RWPE1 (cell line): Measurements from ENCODE around the gene OTUB1.
A peak's percentile ranks its signal among the peaks of the same experiment; 100 is the strongest.

Experiments used
- CTCF ChIA-PET: fragments of 350-600 bp; sonication (Branson Sonifier 250); formaldehyde crosslinking; extraction: SDS; loops from one replicate; lab custom pipeline; 2021; lab: Yijun Ruan, JAX
- POLR2A ChIA-PET: fragments of 400-600 bp; formaldehyde crosslinking; extraction: SDS; loops from one replicate; lab custom pipeline; 2020; ENCODE audit warnings: antibody characterized with exemption; ENCODE audit not compliant: low non-redundant PET; lab: Yijun Ruan, JAX
- DNase-seq: peaks from one replicate; pipeline ENCODE4 v3.0.0; 2012; ENCODE audit warnings: low spot score
- H3K27ac ChIP-seq: fragments of 450-650 bp; 2 replicates; pipeline ENCODE4 v1.5.1; 2017
- TF ChIP-seq, protein P1 (sequence below): fragments of 450-650 bp; conservative IDR thresholded peaks from 2 replicates; pipeline ENCODE4 v1.5.1; 2017; ENCODE audit warnings: low read depth, mild to moderate bottlenecking

OTUB1 gene

DNA sequence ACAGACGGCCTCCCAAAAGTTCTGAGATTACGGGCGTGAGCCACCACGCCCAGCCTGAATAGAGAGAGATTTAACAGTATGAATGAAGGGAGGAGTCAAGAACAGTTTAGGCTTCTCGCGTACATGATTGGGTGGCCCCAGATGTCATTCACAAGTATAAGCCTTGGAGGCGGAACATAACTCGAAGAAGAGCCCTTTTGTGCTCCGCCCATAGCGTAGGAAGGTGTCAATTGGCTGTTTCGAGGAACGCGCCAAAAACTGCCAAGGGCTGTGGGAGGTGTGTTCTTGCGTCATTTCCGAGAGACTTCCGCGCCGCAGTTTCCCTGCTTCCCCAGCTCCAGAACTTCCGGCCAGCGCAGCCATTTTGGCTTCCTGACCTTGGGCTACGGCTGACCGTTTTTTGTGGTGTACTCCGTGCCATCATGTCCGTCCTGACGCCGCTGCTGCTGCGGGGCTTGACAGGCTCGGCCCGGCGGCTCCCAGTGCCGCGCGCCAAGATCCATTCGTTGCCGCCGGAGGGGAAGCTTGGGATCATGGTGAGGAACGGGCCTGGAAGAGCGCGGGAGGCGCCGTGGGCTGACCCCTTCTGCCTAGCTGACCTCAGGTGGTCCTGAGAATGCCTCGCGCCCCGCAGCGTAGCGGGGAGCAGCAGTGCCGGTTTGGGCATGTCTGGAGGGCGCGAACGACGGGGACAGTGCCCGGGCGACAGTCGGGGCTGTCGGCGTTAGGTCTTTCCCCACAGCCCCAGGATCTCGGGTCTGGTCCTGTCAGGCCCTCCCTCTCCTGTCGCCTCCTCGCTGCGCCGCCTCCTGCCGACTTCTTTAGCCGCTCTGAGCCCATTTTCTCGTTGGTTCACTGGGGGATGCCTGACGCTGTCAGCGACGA is 11.7 kb upstream of the OTUB1 start, which contains the start of gene COX8A:
TSS of gene COX8A (plus strand) at position 362 of the 885 bp plus-strand sequence. CDS start at position 423, 61 bp downstream.
- TF ChIP-seq, protein P1, sequence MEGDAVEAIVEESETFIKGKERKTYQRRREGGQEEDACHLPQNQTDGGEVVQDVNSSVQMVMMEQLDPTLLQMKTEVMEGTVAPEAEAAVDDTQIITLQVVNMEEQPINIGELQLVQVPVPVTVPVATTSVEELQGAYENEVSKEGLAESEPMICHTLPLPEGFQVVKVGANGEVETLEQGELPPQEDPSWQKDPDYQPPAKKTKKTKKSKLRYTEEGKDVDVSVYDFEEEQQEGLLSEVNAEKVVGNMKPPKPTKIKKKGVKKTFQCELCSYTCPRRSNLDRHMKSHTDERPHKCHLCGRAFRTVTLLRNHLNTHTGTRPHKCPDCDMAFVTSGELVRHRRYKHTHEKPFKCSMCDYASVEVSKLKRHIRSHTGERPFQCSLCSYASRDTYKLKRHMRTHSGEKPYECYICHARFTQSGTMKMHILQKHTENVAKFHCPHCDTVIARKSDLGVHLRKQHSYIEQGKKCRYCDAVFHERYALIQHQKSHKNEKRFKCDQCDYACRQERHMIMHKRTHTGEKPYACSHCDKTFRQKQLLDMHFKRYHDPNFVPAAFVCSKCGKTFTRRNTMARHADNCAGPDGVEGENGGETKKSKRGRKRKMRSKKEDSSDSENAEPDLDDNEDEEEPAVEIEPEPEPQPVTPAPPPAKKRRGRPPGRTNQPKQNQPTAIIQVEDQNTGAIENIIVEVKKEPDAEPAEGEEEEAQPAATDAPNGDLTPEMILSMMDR, result no peak
- CTCF ChIA-PET, result interaction anchor here (0.8 kb wide), 1 partner anchor 138 kb away, joined by 3 read pairs; no protein-coding TSS in a partner anchor
- peak; percentile 99 for DNase-seq
- peak within 1 kb of the TSS; percentile 94 for H3K27ac ChIP-seq
- POLR2A ChIA-PET, result no interaction called here

DNA sequence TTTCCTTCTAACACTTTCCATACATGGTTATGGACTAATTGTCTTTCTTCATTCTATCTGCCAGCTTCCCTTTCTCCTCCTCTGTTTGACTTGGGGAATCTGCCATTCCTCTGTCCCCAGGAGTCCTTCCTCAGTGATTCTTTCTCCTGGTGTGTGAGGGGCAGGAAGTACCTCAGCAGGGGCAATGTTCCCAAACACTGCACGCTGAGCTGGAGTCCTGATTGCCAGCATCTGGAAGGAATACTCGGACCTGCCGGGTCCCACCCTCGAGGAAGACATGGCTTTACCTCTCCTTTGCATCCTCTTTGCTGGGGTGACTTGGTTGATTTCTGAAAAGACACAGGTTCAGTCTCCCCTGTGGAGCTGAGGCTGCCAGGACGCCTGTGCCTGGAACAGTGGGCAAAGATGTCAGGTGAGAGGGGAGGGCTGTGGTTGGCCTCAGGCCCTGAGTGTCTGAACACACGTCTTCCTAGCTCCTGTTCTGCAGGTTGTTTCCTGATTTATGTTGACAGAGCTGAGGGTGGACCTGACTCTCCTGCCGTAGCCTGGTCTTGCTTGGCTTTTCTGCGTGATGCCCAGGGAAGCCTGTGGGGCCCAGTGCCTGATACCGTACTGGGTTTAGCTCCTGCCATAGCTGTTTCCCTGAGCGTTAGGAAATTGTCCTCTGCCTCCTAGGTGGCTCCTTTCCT is 7.5 kb upstream of the OTUB1 start:
- TF ChIP-seq, protein P1, result no peak
- no peak for DNase-seq
- H3K27ac ChIP-seq, result peak overlapping the region; percentile 94
- POLR2A ChIA-PET, result interaction anchor here (0.7 kb wide), 1 partner anchor 130 kb away, joined by 5 read pairs; no protein-coding TSS in a partner anchor
- CTCF ChIA-PET, result no interaction called here

DNA sequence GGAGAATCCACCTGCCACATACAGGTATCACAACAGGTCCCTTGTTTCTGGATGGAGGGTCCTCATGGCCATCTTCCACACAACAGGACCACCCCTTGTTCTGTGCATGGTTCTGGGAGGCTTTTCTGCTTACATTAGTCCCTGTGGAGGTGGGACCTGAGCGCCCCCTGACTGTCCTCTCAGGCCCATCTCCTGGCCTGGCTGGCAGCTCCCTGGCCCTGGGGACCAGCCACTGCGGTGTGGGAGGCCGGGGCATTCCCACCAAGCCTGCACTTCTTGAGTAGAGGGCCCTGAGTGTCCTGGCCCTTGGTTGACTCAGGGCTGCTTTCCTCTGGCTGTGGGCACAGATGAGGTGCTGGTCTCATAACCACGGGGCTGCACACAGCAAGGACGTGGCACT is 6.8 kb upstream of the OTUB1 start:
- TF ChIP-seq, protein P1, result no peak
- CTCF ChIA-PET, result no interaction called here
- H3K27ac ChIP-seq, result peak overlapping the region; percentile 94
- no peak for DNase-seq
- POLR2A ChIA-PET, result interaction anchor here (0.7 kb wide), 2 partner anchors 154 to 352 kb away, joined by 5 read pairs; no protein-coding TSS in a partner anchor

DNA sequence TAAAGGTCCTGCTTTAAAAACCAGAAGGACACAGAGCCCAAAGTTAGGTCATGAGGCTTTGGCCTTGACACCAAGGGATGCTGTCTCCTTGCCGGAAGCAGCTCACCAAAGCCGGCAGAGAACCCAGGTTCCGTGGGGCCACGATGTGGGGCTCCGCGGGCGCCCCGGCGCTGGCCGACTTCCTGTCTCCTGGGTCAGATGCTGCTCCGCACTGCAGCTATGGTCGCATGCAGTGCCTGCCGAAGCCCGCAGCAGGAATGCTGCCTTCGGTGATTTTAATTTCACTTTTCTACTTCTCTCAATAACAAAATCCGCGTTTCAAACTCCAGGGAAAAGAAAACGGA is 454 bp upstream of the OTUB1 start:
- POLR2A ChIA-PET, result no interaction called here
- peak overlapping the region; percentile 94 for H3K27ac ChIP-seq
- CTCF ChIA-PET, result interaction anchor here (1.0 kb wide), 1 partner anchor 160 kb away, joined by 3 read pairs; no protein-coding TSS in a partner anchor

DNA sequence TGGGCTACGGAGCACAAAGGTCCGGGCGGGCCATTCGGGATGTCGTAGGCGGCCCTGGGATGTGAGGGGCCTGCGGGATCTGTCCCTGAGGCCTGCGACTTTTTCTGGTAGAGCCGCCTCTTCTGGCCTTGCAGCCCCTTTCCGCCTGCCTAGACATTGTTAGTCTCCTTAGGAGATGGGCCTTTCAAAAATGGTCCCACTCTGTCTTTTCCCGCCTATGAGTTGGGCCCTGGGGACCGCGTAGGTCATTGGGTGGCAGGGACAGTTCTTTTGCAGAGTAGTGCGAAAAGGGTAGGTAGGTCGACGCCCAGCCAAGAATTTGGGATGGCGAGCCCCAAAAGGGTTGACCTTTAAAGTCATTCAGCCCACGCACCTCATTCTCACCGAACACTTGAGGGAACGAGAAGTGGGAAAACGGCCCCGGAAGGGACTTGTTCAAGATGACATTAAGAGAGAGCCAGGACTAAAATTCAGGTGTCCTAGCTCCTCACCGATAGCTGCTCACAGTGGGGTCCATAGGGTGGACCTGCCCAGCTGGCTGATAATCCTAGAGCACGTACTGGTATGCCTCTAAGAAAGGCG is 785 bp downstream of the OTUB1 start:
- no peak for DNase-seq
- POLR2A ChIA-PET, result interaction anchor here (0.5 kb wide), 1 partner anchor 14 kb away, joined by 6 read pairs; no protein-coding TSS in a partner anchor
- peak overlapping the region; percentile 94 for H3K27ac ChIP-seq
- CTCF ChIA-PET, result interaction anchor here (0.5 to 1.6 kb wide), 2 partner anchors 13 to 332 kb away, joined by 5 read pairs; no protein-coding TSS in a partner anchor
- TF ChIP-seq, protein P1, result no peak

More for the DNA sequence above, 454 bp upstream of the OTUB1 start:
- no peak for DNase-seq
- TF ChIP-seq, protein P1, result no peak

DNA sequence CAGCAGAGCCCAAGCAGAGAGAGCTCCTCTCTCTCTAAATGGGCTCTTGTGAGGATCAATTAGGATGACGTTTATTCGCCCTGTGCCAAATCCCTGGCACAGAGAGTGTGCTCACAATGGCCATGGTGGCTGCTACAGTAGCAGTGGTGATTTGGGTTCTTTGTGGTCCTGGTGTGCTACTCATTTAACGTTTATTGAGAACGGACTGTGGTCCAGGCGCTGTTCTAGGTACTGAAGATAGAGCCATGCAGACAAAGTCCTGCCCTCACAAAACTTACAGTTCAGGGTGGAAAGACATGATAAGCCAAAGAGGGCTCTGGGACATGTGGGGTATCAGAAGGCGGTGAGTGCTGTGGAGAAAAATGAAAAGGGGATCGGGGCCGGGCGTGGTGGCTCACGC is 5.3 kb downstream of the OTUB1 start:
- ChIA-PET POLR2A (no interaction called here), CTCF (no interaction called here)
- TF ChIP-seq, protein P1, result no peak
- peak overlapping the region; percentile 28 for H3K27ac ChIP-seq
- DNase-seq, result no peak
